Panc1 (cell line): ENCODE measurements around the gene TSR3. TPM values are rescaled to one million over a fixed set of nuclear protein-coding genes. Genes with fewer than 3 reads are reported as not detected.
A peak's percentile ranks its signal among the peaks of the same experiment; 100 is the strongest.

Source experiments
- ATAC-seq: fragments of 200-7000 bp; cut with Tn5 transposase; 2 replicates; pipeline ENCODE4 v1.9.1; 2020; ENCODE audit warnings: mild to moderate bottlenecking, moderate library complexity
- BruUV-seq: library from RNA; stranded (reverse); fragments of 400-500 nt; replicated peaks from 2 replicates; lab custom pipeline; 2021; lab: Mats Ljungman, UMichigan
- CTCF ChIA-PET: fragments of 300-600 bp; sonication (Branson Sonifier 250); formaldehyde crosslinking; loops from one replicate; lab custom pipeline; 2022; ENCODE audit warnings: antibody characterized with exemption; lab: Charles Lee
- POLR2A ChIA-PET: fragments of 300-600 bp; sonication (Branson Sonifier 250); formaldehyde crosslinking; loops from one replicate; lab custom pipeline; 2022; ENCODE audit warnings: antibody characterized with exemption; lab: Charles Lee
- DNase-seq: peaks from one replicate; pipeline ENCODE4 v3.0.0-alpha.2; 2010; ENCODE audit warnings: low read depth, low spot score
- H3K27ac ChIP-seq: 2 replicates; pipeline ENCODE4 v1.5.1; 2011; ENCODE audit warnings: mild to moderate bottlenecking, low read length, inconsistent platforms
- H3K27me3 ChIP-seq: fragments of 200-500 bp; sonication (Bioruptor generic); 2 replicates; pipeline ENCODE4 v1.6.0; 2014; ENCODE audit warnings: low read length, inconsistent platforms; ENCODE audit not compliant: control insufficient read depth, insufficient read depth
- H3K36me3 ChIP-seq: fragments of 200-500 bp; sonication (Bioruptor generic); 2 replicates; pipeline ENCODE4 v1.5.1; 2014; ENCODE audit warnings: inconsistent platforms, mild to moderate bottlenecking, low read length, moderate library complexity; ENCODE audit not compliant: control insufficient read depth, insufficient read depth
- H3K4me1 ChIP-seq: 2 replicates; pipeline ENCODE4 v1.5.1; 2011; ENCODE audit warnings: inconsistent platforms, mild to moderate bottlenecking, low read length, moderate library complexity; ENCODE audit not compliant: control insufficient read depth, insufficient read depth
- H3K4me3 ChIP-seq, 2 experiments: 2 replicates each; pipeline ENCODE4 v1.5.1; 2011 to 2012; ENCODE audit warnings: low read depth in 2 of 2, low read length in 2 of 2, mild to moderate bottlenecking in 2 of 2, inconsistent platforms in 1 of 2, moderate library complexity in 1 of 2
- H3K9me3 ChIP-seq: fragments of 200-500 bp; sonication (Bioruptor generic); 2 replicates; pipeline ENCODE4 v1.5.1; 2014; ENCODE audit warnings: low read depth, mild to moderate bottlenecking, inconsistent platforms, low read length, moderate library complexity; ENCODE audit not compliant: control insufficient read depth, insufficient read depth
- CTCF ChIP-seq: fragments of 450-650 bp; IDR thresholded peaks from 2 replicates; pipeline ENCODE4 v1.5.1; 2017; ENCODE audit warnings: mild to moderate bottlenecking
- POLR2AphosphoS5 ChIP-seq: IDR thresholded peaks from 2 replicates; pipeline ENCODE4 v1.6.1; 2012; ENCODE audit warnings: mild to moderate bottlenecking, low read depth, low read length, moderate library complexity
- REST ChIP-seq, 2 experiments: IDR thresholded peaks; 2 replicates each; pipeline ENCODE4 v1.6.1; 2011 to 2012; ENCODE audit warnings: low read depth in 2 of 2, control low read depth in 1 of 2, low read length in 1 of 2, mild to moderate bottlenecking in 1 of 2, moderate library complexity in 1 of 2; ENCODE audit not compliant: insufficient read depth in 1 of 2
- SIN3A ChIP-seq: IDR thresholded peaks from 2 replicates; pipeline ENCODE4 v1.6.1; 2012; ENCODE audit warnings: low read depth, mild to moderate bottlenecking, low read length, moderate library complexity, borderline replicate concordance; ENCODE audit not compliant: insufficient read depth
- TCF7L2 ChIP-seq: IDR thresholded peaks from 2 replicates; pipeline ENCODE4 v1.6.1; 2011; ENCODE audit warnings: mild to moderate bottlenecking, low read depth, low read length, inconsistent platforms
- in situ Hi-C: cut with HindIII; loops from 2 replicates; pipeline ENCODE4 v1.10.0; 2016; ENCODE audit warnings: low sequenced_read_pairs, low pct_unique_long_range_greater_than_20kb
- intact Hi-C: fragments of 100-400 bp; cut with micrococcal nuclease; formaldehyde crosslinking; loops from one replicate; pipeline ENCODE4 v1.10.0; 2022; ENCODE audit not compliant: unreplicated experiment
- total RNA-seq: library from RNA; stranded (reverse); gene quantifications from one replicate; pipeline ENCODE4 v1.2.1, GENCODE V29; 2021; ENCODE audit not compliant: unreplicated experiment

Gene TSR3
- total RNA-seq, 1 experiment from 2014 or later: 89.7 TPM

GRCh38 chr16:1338855-1339675 lies 12.6 kb downstream of the TSR3 start:
- BruUV-seq: no TSS peak
- DNase-seq (no peak), ATAC-seq (no peak)
- H3K27me3 ChIP-seq: no peaks in the 10 kb centered on the region
- TF ChIP-seq POLR2AphosphoS5 (no peak), SIN3A (no peak), TCF7L2 (no peak), CTCF (no peak), REST (IDR thresholded peaks at IDR 0.05; ENCODE audit: insufficient read depth in 1 of 2, low read depth in 2 of 2, low read length in 1 of 2) (no peak)
- POLR2A ChIA-PET: no interaction called here
- H3K4me3 ChIP-seq: no peak overlapping the region
- no peaks in the 10 kb centered on the region for H3K36me3 ChIP-seq
- no peak overlapping the region for H3K27ac ChIP-seq
- intact Hi-C loops (no loop called here), in situ Hi-C loops (no loop called here)
- H3K9me3 ChIP-seq: no peaks in the 10 kb centered on the region
- CTCF ChIA-PET: no interaction called here
- peaks cover 3% of the 10 kb centered on the region for H3K4me1 ChIP-seq

- no peaks in the 10 kb centered on the region for H3K36me3 ChIP-seq
- no peak overlapping the region for H3K4me3 ChIP-seq
- no peak for DNase-seq
- no peak overlapping the region for H3K27ac ChIP-seq
- POLR2A ChIA-PET: no interaction called here
- no peak for ATAC-seq
- CTCF ChIA-PET: interaction anchor here (0.6 kb wide), 1 partner anchor 380 kb away, joined by 3 read pairs; no protein-coding TSS in a partner anchor
- BruUV-seq: no TSS peak
- H3K9me3 ChIP-seq: no peaks in the 10 kb centered on the region
- H3K27me3 ChIP-seq: no peaks in the 10 kb centered on the region
- H3K4me1 ChIP-seq: peaks cover 3% of the 10 kb centered on the region
- TF ChIP-seq CTCF: peak; percentile 88
- TF ChIP-seq REST (IDR thresholded peaks at IDR 0.05; ENCODE audit: insufficient read depth in 1 of 2, low read depth in 2 of 2, low read length in 1 of 2): no peak
- TF ChIP-seq SIN3A: no peak
- no peak for TF ChIP-seq TCF7L2
- intact Hi-C loops (no loop called here), in situ Hi-C loops (no loop called here)
Measured at GRCh38 chr16:1338119-1338730, 13.5 kb downstream of the TSR3 start.
